ENCODE measurements around the gene MTHFD2. TPM values are rescaled to one million over a fixed set of nuclear protein-coding genes. Genes with fewer than 3 reads are reported as not detected.

The MTHFD2 gene
- total RNA-seq, 1 donor from 2014 or later, result 293 TPM

- TF ChIP-seq CTCF (IDR thresholded peaks at IDR 0.05; ENCODE audit: partially characterized antibody, unreplicated experiment), result no peak
- no peak for DNase-seq
- Mint-ChIP-seq H3K4me1 (ENCODE audit: low read depth, unreplicated experiment) (no peaks in the 10 kb centered on the region), H3K27me3 (ENCODE audit: unreplicated experiment) (peaks cover 4% of the 10 kb centered on the region), H3K9me3 (ENCODE audit: unreplicated experiment) (no peaks in the 10 kb centered on the region), H3K4me3 (ENCODE audit: unreplicated experiment) (no peak overlapping the region), H3K27ac (ENCODE audit: unreplicated experiment) (no peak overlapping the region), H3K36me3 (ENCODE audit: unreplicated experiment) (peaks cover 10% of the 10 kb centered on the region)
Observed at GRCh38 chr2:74242354-74243071, 44.1 kb downstream of the MTHFD2 start.

GRCh38 chr2:74244286-74244685, 45.9 kb downstream of the MTHFD2 start:
- no peaks in the 10 kb centered on the region for H3K9me3 Mint-ChIP-seq (ENCODE audit: unreplicated experiment)
- DNase-seq, result no peak
- peaks cover 14% of the 10 kb centered on the region for H3K36me3 Mint-ChIP-seq (ENCODE audit: unreplicated experiment)
- TF ChIP-seq CTCF (IDR thresholded peaks at IDR 0.05; ENCODE audit: partially characterized antibody, unreplicated experiment), result no peak
- H3K4me1 Mint-ChIP-seq (ENCODE audit: low read depth, unreplicated experiment), result peaks cover 7% of the 10 kb centered on the region
- H3K27me3 Mint-ChIP-seq (ENCODE audit: unreplicated experiment), result peaks cover 10% of the 10 kb centered on the region
- no peak overlapping the region for H3K4me3 Mint-ChIP-seq (ENCODE audit: unreplicated experiment)
- no peak overlapping the region for H3K27ac Mint-ChIP-seq (ENCODE audit: unreplicated experiment)

GRCh38 chr2:74246496-74247195, 48.2 kb downstream of the MTHFD2 start:
- H3K4me3 Mint-ChIP-seq (ENCODE audit: unreplicated experiment), result no peak overlapping the region
- no peak for TF ChIP-seq CTCF (IDR thresholded peaks at IDR 0.05; ENCODE audit: partially characterized antibody, unreplicated experiment)
- peaks cover 10% of the 10 kb centered on the region for H3K36me3 Mint-ChIP-seq (ENCODE audit: unreplicated experiment)
- H3K4me1 Mint-ChIP-seq (ENCODE audit: low read depth, unreplicated experiment), result peaks cover 9% of the 10 kb centered on the region
- no peak overlapping the region for H3K27ac Mint-ChIP-seq (ENCODE audit: unreplicated experiment)
- H3K27me3 Mint-ChIP-seq (ENCODE audit: unreplicated experiment), result peaks cover 8% of the 10 kb centered on the region
- no peaks in the 10 kb centered on the region for H3K9me3 Mint-ChIP-seq (ENCODE audit: unreplicated experiment)
- DNase-seq, result no peak

- no peak overlapping the region for H3K27ac Mint-ChIP-seq (ENCODE audit: unreplicated experiment)
- H3K4me1 Mint-ChIP-seq (ENCODE audit: low read depth, unreplicated experiment), result peaks cover 9% of the 10 kb centered on the region
Observed at GRCh38 chr2:74249406-74250122, 51.1 kb downstream of the MTHFD2 start.

More at GRCh38 chr2:74249406-74250122, 51.1 kb downstream of the MTHFD2 start:
- H3K27me3 Mint-ChIP-seq (ENCODE audit: unreplicated experiment), result peaks cover 7% of the 10 kb centered on the region
- no peak for DNase-seq
- H3K36me3 Mint-ChIP-seq (ENCODE audit: unreplicated experiment), result peaks cover 10% of the 10 kb centered on the region
- no peak for TF ChIP-seq CTCF (IDR thresholded peaks at IDR 0.05; ENCODE audit: partially characterized antibody, unreplicated experiment)
- peak overlapping the region; percentile 14 for H3K4me3 Mint-ChIP-seq (ENCODE audit: unreplicated experiment)
- no peaks in the 10 kb centered on the region for H3K9me3 Mint-ChIP-seq (ENCODE audit: unreplicated experiment)

All from glutamatergic neuron (in vitro differentiated cells).